GM23338 (cell line): ENCODE measurements around the gene TRMT2A. TPM values are rescaled to one million over a fixed set of nuclear protein-coding genes. Genes with fewer than 3 reads are reported as not detected.

Source experiments
- ATAC-seq: fragments of 200-7000 bp; cut with Tn5 transposase; 3 replicates; pipeline ENCODE4 v1.9.1; 2020
- DNase-seq: peaks from one replicate; pipeline ENCODE4 v3.0.0-alpha.2; 2015; ENCODE audit warnings: low spot score
- H2AFZ ChIP-seq: fragments of 200-600 bp; sonication (generic); 2 replicates; pipeline ENCODE4 v1.8.0; 2016; ENCODE audit warnings: antibody characterized with exemption, mild to moderate bottlenecking, moderate library complexity
- H3F3A ChIP-seq: fragments of 200-600 bp; sonication (generic); replicated peaks from 2 replicates; pipeline ENCODE4 v1.8.0; 2017; ENCODE audit warnings: antibody characterized with exemption, mixed run types, low read depth
- H3K27ac ChIP-seq: fragments of 200-600 bp; sonication (generic); 2 replicates; pipeline ENCODE4 v1.6.1; 2016; ENCODE audit warnings: low read depth
- H3K27me3 ChIP-seq: fragments of 200-600 bp; sonication (generic); 2 replicates; pipeline ENCODE4 v1.8.0; 2016; ENCODE audit warnings: mild to moderate bottlenecking, mixed run types, moderate library complexity; ENCODE audit not compliant: insufficient read depth
- H3K36me3 ChIP-seq: fragments of 200-600 bp; sonication (generic); 2 replicates; pipeline ENCODE4 v1.8.0; 2016; ENCODE audit warnings: mild to moderate bottlenecking; ENCODE audit not compliant: insufficient read depth
- H3K4me1 ChIP-seq: fragments of 200-600 bp; sonication (generic); 2 replicates; pipeline ENCODE4 v1.8.0; 2016; ENCODE audit warnings: mild to moderate bottlenecking, moderate library complexity; ENCODE audit not compliant: insufficient read depth
- H3K4me2 ChIP-seq: fragments of 200-600 bp; sonication (generic); 2 replicates; pipeline ENCODE4 v1.7.1; 2017; ENCODE audit warnings: mixed run types
- H3K4me3 ChIP-seq: fragments of 200-600 bp; sonication (generic); 2 replicates; pipeline ENCODE4 v1.6.1; 2016; ENCODE audit warnings: mixed run types
- H3K79me2 ChIP-seq: fragments of 200-600 bp; sonication (generic); replicated peaks from 2 replicates; pipeline ENCODE4 v1.8.0; 2017; ENCODE audit warnings: mild to moderate bottlenecking; ENCODE audit not compliant: insufficient read depth
- H3K9me2 ChIP-seq: fragments of 200-600 bp; sonication (generic); 2 replicates; pipeline ENCODE4 v1.8.0; 2017; ENCODE audit not compliant: insufficient read depth
- H4K20me1 ChIP-seq: fragments of 200-600 bp; sonication (generic); replicated peaks from 2 replicates; pipeline ENCODE4 v1.8.0; 2017; ENCODE audit warnings: mild to moderate bottlenecking; ENCODE audit not compliant: insufficient read depth
- H3K27ac Mint-ChIP-seq: 2 replicates; pipeline ENCODE4 v1.8.0; 2020; ENCODE audit warnings: inconsistent platforms, mild to moderate bottlenecking, moderate library complexity, mixed read lengths
- H3K27me3 Mint-ChIP-seq: 3 replicates; pipeline ENCODE4 v1.8.0; 2022; ENCODE audit warnings: low read depth, mild to moderate bottlenecking, moderate library complexity, mixed read lengths, inconsistent platforms; ENCODE audit not compliant: insufficient read depth, poor library complexity
- H3K36me3 Mint-ChIP-seq: 3 replicates; pipeline ENCODE4 v1.8.0; 2021; ENCODE audit warnings: low read depth, mild to moderate bottlenecking, inconsistent platforms, moderate library complexity, mixed read lengths
- H3K4me1 Mint-ChIP-seq: 3 replicates; pipeline ENCODE4 v1.8.0; 2020; ENCODE audit warnings: mild to moderate bottlenecking, inconsistent platforms, mixed read lengths
- H3K4me3 Mint-ChIP-seq: 3 replicates; pipeline ENCODE4 v1.8.0; 2021; ENCODE audit warnings: moderate library complexity, mild to moderate bottlenecking, inconsistent platforms, mixed read lengths
- H3K9me3 Mint-ChIP-seq: 3 replicates; pipeline ENCODE4 v1.8.0; 2020; ENCODE audit warnings: moderate library complexity, mild to moderate bottlenecking, inconsistent platforms, mixed read lengths
- CREB1 ChIP-seq: fragments of 250-450 bp; sonication (Bioruptor Pico); IDR thresholded peaks from 2 replicates; pipeline ENCODE4 v1.5.0; 2020; ENCODE audit warnings: low read depth, mild to moderate bottlenecking, moderate library complexity
- CTCF ChIP-seq, 2 experiments: fragments of 200-600 bp in 1 of 2; sonication (generic) in 1 of 2; conservative IDR thresholded peaks; 2 replicates each; pipeline versions ENCODE4 v1.5.1 to v1.6.1; 2016 to 2017; ENCODE audit warnings: antibody characterized with exemption in 2 of 2, low read depth in 2 of 2, mild to moderate bottlenecking in 2 of 2, moderate library complexity in 1 of 2
- EZH2 ChIP-seq: fragments of 200-600 bp; sonication (generic); IDR thresholded peaks from one replicate; pipeline ENCODE4 v1.8.0; 2017; ENCODE audit warnings: antibody characterized with exemption, mild to moderate bottlenecking, low read depth; ENCODE audit not compliant: unreplicated experiment
- EZH2phosphoT487 ChIP-seq: fragments of 200-600 bp; sonication (generic); IDR thresholded peaks from one replicate; pipeline ENCODE4 v1.8.1; 2018; ENCODE audit warnings: antibody characterized with exemption; ENCODE audit not compliant: unreplicated experiment
- JUNB ChIP-seq: IDR thresholded peaks from one replicate; pipeline ENCODE4 v1.6.1; 2016; ENCODE audit warnings: antibody characterized with exemption; ENCODE audit not compliant: unreplicated experiment
- ZNF462 ChIP-seq: fragments of 250-450 bp; sonication (Bioruptor Pico); IDR thresholded peaks from 2 replicates; pipeline ENCODE4 v1.5.0; 2020; ENCODE audit warnings: mild to moderate bottlenecking, moderate library complexity
- polyA plus RNA-seq: library from polyadenylated mRNA; unstranded; fragments of >200 nt; fragmentation: Nextera tagmentation; extraction: Ambion mirVana; gene quantifications from 2 replicates; pipeline ENCODE4 v1.2.1, GENCODE V29; 2016
- total RNA-seq: library from RNA; depleted of rRNA; stranded (reverse); fragments of >200 nt; shearing (Covaris generic); gene quantifications from 2 replicates; pipeline ENCODE4 v1.2.3, GENCODE V29; 2014

The TRMT2A gene
- total and polyA plus RNA-seq, 2 experiments from 2014 or later: 41.3 to 61.3 TPM

- TF ChIP-seq ZNF462 (no peak), CREB1 (CRISPR knock-in tag) (no peak), EZH2phosphoT487 (no peak)
Observed at GRCh38 chr22:20108757-20109230, 8.2 kb downstream of the TRMT2A start (continued).

- no peak overlapping the region for H3K4me3 ChIP-seq
- DNase-seq (no peak), ATAC-seq (no peak)
- H3K4me2 ChIP-seq: no peak overlapping the region
- peaks cover 7% of the 10 kb centered on the region for H3K79me2 ChIP-seq
- Mint-ChIP-seq H3K9me3 (no peaks in the 10 kb centered on the region), H3K27me3 (peaks cover 39% of the 10 kb centered on the region), H3K27ac (no peak overlapping the region), H3K4me3 (no peak overlapping the region), H3K36me3 (peaks cover 77% of the 10 kb centered on the region), H3K4me1 (no peaks in the 10 kb centered on the region)
- H3K27me3 ChIP-seq: no peaks in the 10 kb centered on the region
- H3K4me1 ChIP-seq: no peaks in the 10 kb centered on the region
- H2AFZ ChIP-seq: no peak overlapping the region
- peaks cover 17% of the 10 kb centered on the region for H3K36me3 ChIP-seq
- no peaks in the 10 kb centered on the region for H3K9me2 ChIP-seq
- H4K20me1 ChIP-seq: peaks cover 36% of the 10 kb centered on the region
- no peak overlapping the region for H3K27ac ChIP-seq
- peaks cover 33% of the 10 kb centered on the region for H3F3A ChIP-seq
- TF ChIP-seq CTCF (conservative IDR thresholded peaks at IDR 0.05; ENCODE audit: low read depth in 2 of 2) (no peak), CREB1 (CRISPR knock-in tag) (no peak), EZH2 (no peak), ZNF462 (no peak), JUNB (no peak)
Observed at GRCh38 chr22:20107951-20108756, 8.9 kb downstream of the TRMT2A start.
